Thyroid gland (tissue), 4 donors: ENCODE results near the gene TPT1. TPM values are rescaled to one million over a fixed set of nuclear protein-coding genes. Genes with fewer than 3 reads are reported as not detected.

Experiments used
- DNase-seq, 2 donors: peaks; one replicate each; pipeline ENCODE4 v3.0.0-alpha.2; 2019
- H3K27ac ChIP-seq, 3 donors: fragments of 200-600 bp; sonication (generic); 1 replicate in 2 of 3; 2 replicates in 1 of 3; pipeline ENCODE4 v1.5.1; 2016 to 2019; ENCODE audit warnings: mild to moderate bottlenecking in 1 of 3, moderate library complexity in 1 of 3
- H3K27me3 ChIP-seq: fragments of 200-600 bp; sonication (generic); one replicate; pipeline ENCODE4 v1.5.1; 2019
- H3K36me3 ChIP-seq, 2 donors: fragments of 200-600 bp; sonication (generic); one replicate each; pipeline ENCODE4 v1.5.1; 2016 to 2019
- H3K4me1 ChIP-seq, 2 donors: fragments of 200-600 bp; sonication (generic); one replicate each; pipeline ENCODE4 v1.5.1; 2017 to 2019
- H3K4me3 ChIP-seq, 3 donors: fragments of 200-600 bp; sonication (generic); replicated peaks in 1 of 3; 1 replicate in 2 of 3; 2 replicates in 1 of 3; pipeline ENCODE4 v1.5.1; 2016; ENCODE audit warnings: mild to moderate bottlenecking in 1 of 3
- H3K9me3 ChIP-seq: fragments of 200-600 bp; sonication (generic); one replicate; pipeline ENCODE4 v1.5.1; 2017
- POLR2A ChIP-seq, 2 donors: fragments of 450-650 bp; IDR thresholded peaks; one replicate each; pipeline ENCODE4 v1.6.1; 2017; ENCODE audit warnings: antibody characterized with exemption in 2 of 2, mild to moderate bottlenecking in 2 of 2, moderate library complexity in 1 of 2
- WGBS, 2 donors: methylation state at CpG; one replicate each; pipeline ENCODE4 v1.1.5; 2017; 5-methylcytosine and 5-hydroxymethylcytosine counted together
- intact Hi-C: fragments of 100-400 bp; cut with DNase I; formaldehyde crosslinking; loops from one replicate; pipeline ENCODE4 v1.15.1; 2023
- total RNA-seq, 4 donors: library from RNA; depleted of rRNA; stranded (reverse); fragments of >200 nt; gene quantifications; one replicate each; pipeline ENCODE4 v1.2.3, GENCODE V29; 2016
- TF ChIP-seq, protein P1 (sequence below), 6 experiments: fragments of 200-600 bp in 3 of 6; fragments of 450-650 bp in 3 of 6; sonication (generic) in 3 of 6; IDR thresholded peaks; one replicate each; pipeline ENCODE4 v1.5.1; 2016 to 2019; ENCODE audit warnings: antibody characterized with exemption in 6 of 6, mild to moderate bottlenecking in 2 of 6, inconsistent platforms in 1 of 6, moderate library complexity in 1 of 6

TPT1 gene
- total RNA-seq, 4 donors from 2014 or later, result 2,350 to 4,169 (median 2,632) TPM

DNA sequence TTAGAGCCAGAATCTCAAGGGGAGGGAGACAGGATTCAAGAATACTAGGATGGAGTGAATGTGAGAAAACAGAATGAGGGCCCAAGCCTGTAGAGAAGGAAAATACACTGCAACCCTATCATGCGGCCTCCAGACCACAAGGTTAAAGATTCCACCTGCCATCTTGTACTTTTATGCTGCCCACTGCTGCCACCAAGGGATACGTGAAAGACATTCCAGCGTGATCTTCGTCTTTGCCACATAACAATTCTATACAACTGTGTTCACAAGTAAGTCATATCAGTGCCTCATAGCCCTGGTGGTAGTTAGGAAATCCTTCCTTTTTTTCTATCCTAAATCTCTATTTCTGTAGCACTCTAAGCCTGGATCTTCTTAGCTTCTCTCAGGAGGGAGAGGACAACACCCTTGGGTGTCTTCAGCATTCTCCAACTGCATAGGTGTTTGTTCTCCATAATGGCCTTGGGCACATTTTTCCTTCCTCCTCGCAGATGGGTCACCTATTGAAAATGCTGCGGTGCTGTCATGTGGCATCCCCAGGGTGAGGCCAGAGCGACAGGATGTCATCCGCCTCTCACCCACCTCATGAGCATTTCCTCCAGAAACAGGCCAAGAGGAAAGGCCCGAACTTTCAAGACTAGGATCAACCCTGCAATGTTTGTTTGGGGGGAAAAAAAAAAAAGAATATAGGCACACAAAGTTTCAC, 13.6 kb downstream of the TPT1 start:
- Histone ChIP-seq H3K4me1 (peaks cover 28 to 48% of the 10 kb centered on the region in 2 donors), H3K4me3 (no peak overlapping the region), H3K27me3 (no peaks in the 10 kb centered on the region), H3K9me3 (no peaks in the 10 kb centered on the region), H3K36me3 (no peaks in the 10 kb centered on the region), H3K27ac (peak overlapping the region in 1 of 3 donors; percentile 49)
- no peak for DNase-seq
- intact Hi-C loops, result no loop called here
- TF ChIP-seq, protein P1, sequence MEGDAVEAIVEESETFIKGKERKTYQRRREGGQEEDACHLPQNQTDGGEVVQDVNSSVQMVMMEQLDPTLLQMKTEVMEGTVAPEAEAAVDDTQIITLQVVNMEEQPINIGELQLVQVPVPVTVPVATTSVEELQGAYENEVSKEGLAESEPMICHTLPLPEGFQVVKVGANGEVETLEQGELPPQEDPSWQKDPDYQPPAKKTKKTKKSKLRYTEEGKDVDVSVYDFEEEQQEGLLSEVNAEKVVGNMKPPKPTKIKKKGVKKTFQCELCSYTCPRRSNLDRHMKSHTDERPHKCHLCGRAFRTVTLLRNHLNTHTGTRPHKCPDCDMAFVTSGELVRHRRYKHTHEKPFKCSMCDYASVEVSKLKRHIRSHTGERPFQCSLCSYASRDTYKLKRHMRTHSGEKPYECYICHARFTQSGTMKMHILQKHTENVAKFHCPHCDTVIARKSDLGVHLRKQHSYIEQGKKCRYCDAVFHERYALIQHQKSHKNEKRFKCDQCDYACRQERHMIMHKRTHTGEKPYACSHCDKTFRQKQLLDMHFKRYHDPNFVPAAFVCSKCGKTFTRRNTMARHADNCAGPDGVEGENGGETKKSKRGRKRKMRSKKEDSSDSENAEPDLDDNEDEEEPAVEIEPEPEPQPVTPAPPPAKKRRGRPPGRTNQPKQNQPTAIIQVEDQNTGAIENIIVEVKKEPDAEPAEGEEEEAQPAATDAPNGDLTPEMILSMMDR (IDR thresholded peaks at IDR 0.05), result no peak
- no peak for TF ChIP-seq POLR2A (IDR thresholded peaks at IDR 0.05)
- WGBS, 2 donors, result 82 to 85% methylated on average over 9 of the region's 9 CpGs

DNA sequence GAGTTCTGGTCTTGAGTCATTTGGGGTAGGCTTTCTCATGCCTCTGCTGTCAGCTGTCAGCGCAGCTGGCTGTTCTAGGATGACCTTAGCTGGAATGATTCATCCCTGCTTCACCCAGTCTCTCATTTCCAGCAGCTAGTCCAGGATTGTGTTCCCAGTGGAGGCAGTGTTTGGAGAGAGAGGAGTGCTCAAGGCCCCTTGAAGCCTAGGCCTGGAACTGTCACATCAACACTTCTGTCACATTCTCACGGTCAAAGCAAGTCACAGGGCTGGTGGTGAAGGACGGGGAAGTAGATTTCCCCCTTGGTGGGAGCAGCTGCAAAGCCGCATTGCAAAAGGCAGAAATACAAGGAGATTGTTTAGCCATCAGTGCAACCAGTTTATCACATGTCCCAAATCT, 15.2 kb downstream of the TPT1 start:
- H3K4me1 ChIP-seq, result peaks cover 27 to 48% of the 10 kb centered on the region in 2 donors
- no peaks in the 10 kb centered on the region for H3K27me3 ChIP-seq
- intact Hi-C loops, result no loop called here
- WGBS, 2 donors, result 43 to 46% methylated on average over 4 of the region's 4 CpGs
- peak overlapping the region; percentile 13 to 77 (median 13) for H3K27ac ChIP-seq
- peak; percentile 42 to 57 for DNase-seq
- no peaks in the 10 kb centered on the region for H3K36me3 ChIP-seq
- no peaks in the 10 kb centered on the region for H3K9me3 ChIP-seq
- H3K4me3 ChIP-seq, result no peak overlapping the region
- TF ChIP-seq, protein P1 (IDR thresholded peaks at IDR 0.05), result no peak
- TF ChIP-seq POLR2A (IDR thresholded peaks at IDR 0.05), result no peak

DNA sequence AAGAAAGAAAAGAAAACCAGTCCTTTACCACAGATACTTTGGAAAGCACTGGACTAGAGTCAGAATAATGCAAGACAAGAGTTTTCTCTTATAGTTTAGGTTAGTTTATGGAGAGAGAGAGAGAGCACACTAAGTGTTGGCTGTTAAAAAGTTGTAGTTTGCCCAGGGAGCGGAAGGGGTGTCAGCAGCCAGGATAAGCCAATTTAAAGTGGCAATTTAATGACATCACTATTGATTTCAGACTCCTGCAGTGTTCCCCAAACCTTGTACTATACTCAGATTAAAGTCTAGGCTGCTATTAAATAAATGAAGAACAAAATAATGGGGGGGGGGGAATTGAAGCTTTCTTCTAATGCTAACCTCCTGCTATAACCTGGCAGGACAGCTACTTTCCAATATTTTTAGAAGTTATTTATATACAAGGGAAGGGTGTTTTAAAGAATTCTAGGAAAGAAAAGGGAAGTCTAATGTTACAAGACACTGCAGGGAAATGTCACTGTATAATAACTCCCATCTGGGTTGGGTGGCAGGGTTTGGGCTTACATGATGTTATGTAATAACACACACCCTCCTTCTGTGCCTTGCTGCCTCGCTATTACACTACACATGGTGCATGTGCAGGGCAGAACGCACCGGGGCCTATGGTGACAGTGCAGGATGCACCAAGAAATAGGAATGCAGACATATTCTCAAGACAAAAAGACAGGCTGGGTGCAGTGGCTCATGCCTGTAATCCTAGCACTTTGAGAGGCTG, 19.9 kb downstream of the TPT1 start:
- Histone ChIP-seq H3K27ac (no peak overlapping the region), H3K4me1 (peaks cover 3 to 13% of the 10 kb centered on the region in 2 donors), H3K4me3 (no peak overlapping the region), H3K27me3 (no peaks in the 10 kb centered on the region), H3K36me3 (no peaks in the 10 kb centered on the region), H3K9me3 (no peaks in the 10 kb centered on the region)
- TF ChIP-seq, protein P1 (IDR thresholded peaks at IDR 0.05), result no peak
- TF ChIP-seq POLR2A (IDR thresholded peaks at IDR 0.05), result no peak
- no peak for DNase-seq
- 67 to 93% methylated on average over 4 of the region's 4 CpGs for WGBS, 2 donors
- intact Hi-C loops, result no loop called here

DNA sequence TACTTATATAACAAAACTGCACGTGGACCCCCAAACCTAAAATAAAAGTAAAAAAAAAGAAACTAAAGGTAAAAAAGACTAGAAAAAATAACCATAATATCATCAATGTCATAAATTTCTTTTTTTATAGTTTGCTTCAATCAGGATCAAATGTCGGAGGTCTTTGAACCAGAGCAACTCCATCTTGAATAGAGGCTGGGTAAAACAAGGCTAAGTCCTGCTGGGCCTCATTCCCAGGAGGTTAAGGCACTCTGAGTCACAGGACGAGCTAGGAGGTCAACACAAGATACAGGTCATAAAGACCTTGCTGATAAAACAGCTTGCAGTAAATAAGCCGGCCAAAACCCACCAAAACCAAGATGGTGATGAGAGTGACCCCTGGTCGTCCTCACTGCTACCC, 24.0 kb downstream of the TPT1 start:
- DNase-seq, result no peak
- Histone ChIP-seq H3K4me1 (no peaks in the 10 kb centered on the region), H3K27me3 (no peaks in the 10 kb centered on the region), H3K4me3 (no peak overlapping the region), H3K27ac (no peak overlapping the region), H3K36me3 (no peaks in the 10 kb centered on the region), H3K9me3 (no peaks in the 10 kb centered on the region)
- no peak for TF ChIP-seq POLR2A (IDR thresholded peaks at IDR 0.05)
- TF ChIP-seq, protein P1 (IDR thresholded peaks at IDR 0.05), result no peak
- 92 to 97% methylated on average over 5 of the region's 5 CpGs for WGBS, 2 donors
- intact Hi-C loops, result no loop called here

- Histone ChIP-seq H3K4me1 (peaks cover 4 to 5% of the 10 kb centered on the region in 2 donors), H3K27ac (no peak overlapping the region), H3K9me3 (no peaks in the 10 kb centered on the region), H3K27me3 (no peaks in the 10 kb centered on the region), H3K4me3 (no peak overlapping the region), H3K36me3 (no peaks in the 10 kb centered on the region)
- TF ChIP-seq POLR2A (IDR thresholded peaks at IDR 0.05), result no peak
- TF ChIP-seq, protein P1 (IDR thresholded peaks at IDR 0.05), result no peak
- no peak for DNase-seq
- intact Hi-C loops, result no loop called here
- WGBS, 2 donors, result 67 to 71% methylated on average over 6 of the region's 6 CpGs
These were observed 24.6 kb downstream of the TPT1 start for GRCh38 chr13:45316338-45316737.
